ENCODE measurements around the gene TSPAN33. TPM values are rescaled to one million over a fixed set of nuclear protein-coding genes. Genes with fewer than 3 reads are reported as not detected.
"Not testable (repeated sequence)": the region's sequence is repeated elsewhere in the genome, so short reads cannot be mapped to it uniquely, and the experiment has no call there.

Gene TSPAN33
- total RNA-seq, result 9.9 TPM
- long read RNA-seq, transcript TSPAN33-201 (8 exons, 1,863 nt), result major isoform, 27 of 33 reads
- long read RNA-seq, partial matches to known transcripts, result 3 of 33 reads
- long read RNA-seq, other reads (novel, unspliced or antisense), result 3 of 33 reads

- intact Hi-C loops (cut with DNase I), result no loop called here
- peak; percentile 90 for DNase-seq (ENCODE audit: low spot score)
Observed at GRCh38 chr7:129144095-129144833, at the start of gene TSPAN33. Gene TSPAN33 (plus strand): TSS chr7:129144707. CDS start chr7:129144981, 274 bp downstream.

- DNase-seq (ENCODE audit: low spot score), result no peak
- intact Hi-C loops (cut with DNase I), result no loop called here
Observed at GRCh38 chr7:129095258-129095657, 49.2 kb upstream of the TSPAN33 start.

GRCh38 chr7:129098409-129099084 lies 46.0 kb upstream of the TSPAN33 start:
- intact Hi-C loops (cut with DNase I), result no loop called here
- DNase-seq (ENCODE audit: low spot score), result no peak

- no peak for DNase-seq (ENCODE audit: low spot score)
- intact Hi-C loops (cut with DNase I), result no loop called here
Observed at GRCh38 chr7:129100827-129101166, 43.7 kb upstream of the TSPAN33 start.

GRCh38 chr7:129101746-129102145 lies 42.8 kb upstream of the TSPAN33 start:
- intact Hi-C loops (cut with DNase I), result no loop called here
- DNase-seq (ENCODE audit: low spot score), result no peak

GRCh38 chr7:129103561-129104324 lies 40.8 kb upstream of the TSPAN33 start:
- no peak for DNase-seq (ENCODE audit: low spot score)
- intact Hi-C loops (cut with DNase I), result no loop called here

GRCh38 chr7:129108581-129108980 lies 35.9 kb upstream of the TSPAN33 start:
- DNase-seq (ENCODE audit: low spot score), result no peak
- intact Hi-C loops (cut with DNase I), result no loop called here

- intact Hi-C loops (cut with DNase I), result no loop called here
- no peak for DNase-seq (ENCODE audit: low spot score)
Observed at GRCh38 chr7:129110258-129110981, 34.1 kb upstream of the TSPAN33 start.

- intact Hi-C loops (cut with DNase I), result no loop called here
Observed at GRCh38 chr7:129110982-129111376, 33.5 kb upstream of the TSPAN33 start.

GRCh38 chr7:129115676-129116075 lies 28.8 kb upstream of the TSPAN33 start:
- intact Hi-C loops (cut with DNase I), result no loop called here
- DNase-seq (ENCODE audit: low spot score), result no peak

More at GRCh38 chr7:129110982-129111376, 33.5 kb upstream of the TSPAN33 start:
- DNase-seq (ENCODE audit: low spot score), result no peak

- intact Hi-C loops (cut with DNase I), result no loop called here
Observed at GRCh38 chr7:129118182-129118581, 26.3 kb upstream of the TSPAN33 start.

GRCh38 chr7:129118976-129119375 lies 25.5 kb upstream of the TSPAN33 start:
- DNase-seq (ENCODE audit: low spot score), result no peak
- intact Hi-C loops (cut with DNase I), result no loop called here

More at GRCh38 chr7:129118182-129118581, 26.3 kb upstream of the TSPAN33 start:
- DNase-seq (ENCODE audit: low spot score), result no peak

- intact Hi-C loops (cut with DNase I); DNase-seq (ENCODE audit: low spot score): not testable (repeated sequence)
Observed at GRCh38 chr7:129121501-129122077, 22.9 kb upstream of the TSPAN33 start.

- intact Hi-C loops (cut with DNase I), result no loop called here
- DNase-seq (ENCODE audit: low spot score), result no peak
Observed at GRCh38 chr7:129122078-129122750, 22.3 kb upstream of the TSPAN33 start.

GRCh38 chr7:129122751-129123509 lies 21.6 kb upstream of the TSPAN33 start:
- intact Hi-C loops (cut with DNase I), result no loop called here
- no peak for DNase-seq (ENCODE audit: low spot score)

GRCh38 chr7:129123510-129123857 lies 21.0 kb upstream of the TSPAN33 start:
- no peak for DNase-seq (ENCODE audit: low spot score)
- intact Hi-C loops (cut with DNase I), result no loop called here

GRCh38 chr7:129126314-129126713 lies 18.2 kb upstream of the TSPAN33 start:
- DNase-seq (ENCODE audit: low spot score), result no peak
- intact Hi-C loops (cut with DNase I), result no loop called here

- DNase-seq (ENCODE audit: low spot score), result no peak
- intact Hi-C loops (cut with DNase I), result no loop called here
Observed at GRCh38 chr7:129127154-129127553, 17.4 kb upstream of the TSPAN33 start.

Measured in cardiac septum (tissue), 1 donor.